Smooth muscle cell (in vitro differentiated cells): ENCODE measurements around the gene VBP1. TPM values are rescaled to one million over a fixed set of nuclear protein-coding genes. Genes with fewer than 3 reads are reported as not detected.
A peak's percentile ranks its signal among the peaks of the same experiment; 100 is the strongest.

ENCODE experiments used
- DNase-seq: peaks from one replicate; lab custom pipeline; 2025; ENCODE audit not compliant: unreplicated experiment; lab: John Stamatoyannopoulos, UW
- H2AFZ ChIP-seq: fragments of 200-600 bp; sonication (generic); 2 replicates; pipeline ENCODE4 v1.6.0; 2016; ENCODE audit warnings: antibody characterized with exemption, low read depth, mild to moderate bottlenecking
- H3F3A ChIP-seq: fragments of 200-600 bp; sonication (generic); 2 replicates; pipeline ENCODE4 v1.6.0; 2017; ENCODE audit warnings: antibody characterized with exemption, low read depth
- H3K27ac ChIP-seq: fragments of 200-600 bp; sonication (generic); 2 replicates; pipeline ENCODE4 v1.5.1; 2016; ENCODE audit warnings: low read depth, mild to moderate bottlenecking
- H3K27me3 ChIP-seq: fragments of 200-600 bp; sonication (generic); 2 replicates; pipeline ENCODE4 v1.6.1; 2016; ENCODE audit warnings: low read depth, mild to moderate bottlenecking
- H3K36me3 ChIP-seq: fragments of 200-600 bp; sonication (generic); 2 replicates; pipeline ENCODE4 v1.5.1; 2016; ENCODE audit warnings: low read depth
- H3K4me1 ChIP-seq: fragments of 200-600 bp; sonication (generic); 2 replicates; pipeline ENCODE4 v1.5.1; 2016; ENCODE audit warnings: low read depth
- H3K4me2 ChIP-seq: fragments of 200-600 bp; sonication (generic); 2 replicates; pipeline ENCODE4 v1.6.0; 2016; ENCODE audit warnings: mild to moderate bottlenecking
- H3K4me3 ChIP-seq: fragments of 200-600 bp; sonication (generic); 2 replicates; pipeline ENCODE4 v1.5.1; 2016; ENCODE audit warnings: mild to moderate bottlenecking
- H3K79me2 ChIP-seq: fragments of 200-600 bp; sonication (generic); 2 replicates; pipeline ENCODE4 v1.6.0; 2016; ENCODE audit warnings: low read depth, mild to moderate bottlenecking
- H3K9ac ChIP-seq: fragments of 200-600 bp; sonication (generic); 2 replicates; pipeline ENCODE4 v1.6.0; 2016; ENCODE audit warnings: low read depth
- H3K9me3 ChIP-seq: fragments of 200-600 bp; sonication (generic); replicated peaks from 2 replicates; pipeline ENCODE4 v1.5.1; 2016; ENCODE audit warnings: low read depth
- H4K20me1 ChIP-seq: fragments of 200-600 bp; sonication (generic); 2 replicates; pipeline ENCODE4 v1.6.0; 2016; ENCODE audit warnings: low read depth
- WGBS: methylation state at CpG from one replicate; pipeline ENCODE4 v1.1.7; 2016; ENCODE audit warnings: low lambda C conversion rate; 5-methylcytosine and 5-hydroxymethylcytosine counted together
- polyA plus RNA-seq: library from polyadenylated mRNA; unstranded; fragments of >200 nt; fragmentation: Nextera tagmentation; extraction: Ambion mirVana; gene quantifications from 2 replicates; pipeline ENCODE4 v1.2.1, GENCODE V29; 2016
- total RNA-seq: library from RNA; depleted of rRNA; stranded (reverse); fragments of >200 nt; gene quantifications from 2 replicates; pipeline ENCODE4 v1.2.3, GENCODE V29; 2014
- TF ChIP-seq, protein P1 (sequence below): fragments of 200-600 bp; sonication (generic); IDR thresholded peaks from 2 replicates; pipeline ENCODE4 v1.5.1; 2017; ENCODE audit warnings: borderline replicate concordance, mild to moderate bottlenecking, antibody characterized with exemption; ENCODE audit not compliant: insufficient read depth, poor library complexity, severe bottlenecking

Gene VBP1, protein sequence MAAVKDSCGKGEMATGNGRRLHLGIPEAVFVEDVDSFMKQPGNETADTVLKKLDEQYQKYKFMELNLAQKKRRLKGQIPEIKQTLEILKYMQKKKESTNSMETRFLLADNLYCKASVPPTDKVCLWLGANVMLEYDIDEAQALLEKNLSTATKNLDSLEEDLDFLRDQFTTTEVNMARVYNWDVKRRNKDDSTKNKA
- 70.6 and 83.0 TPM in 2 replicates for total RNA-seq
- 55.8 and 63.3 TPM in 2 replicates for polyA plus RNA-seq

DNA sequence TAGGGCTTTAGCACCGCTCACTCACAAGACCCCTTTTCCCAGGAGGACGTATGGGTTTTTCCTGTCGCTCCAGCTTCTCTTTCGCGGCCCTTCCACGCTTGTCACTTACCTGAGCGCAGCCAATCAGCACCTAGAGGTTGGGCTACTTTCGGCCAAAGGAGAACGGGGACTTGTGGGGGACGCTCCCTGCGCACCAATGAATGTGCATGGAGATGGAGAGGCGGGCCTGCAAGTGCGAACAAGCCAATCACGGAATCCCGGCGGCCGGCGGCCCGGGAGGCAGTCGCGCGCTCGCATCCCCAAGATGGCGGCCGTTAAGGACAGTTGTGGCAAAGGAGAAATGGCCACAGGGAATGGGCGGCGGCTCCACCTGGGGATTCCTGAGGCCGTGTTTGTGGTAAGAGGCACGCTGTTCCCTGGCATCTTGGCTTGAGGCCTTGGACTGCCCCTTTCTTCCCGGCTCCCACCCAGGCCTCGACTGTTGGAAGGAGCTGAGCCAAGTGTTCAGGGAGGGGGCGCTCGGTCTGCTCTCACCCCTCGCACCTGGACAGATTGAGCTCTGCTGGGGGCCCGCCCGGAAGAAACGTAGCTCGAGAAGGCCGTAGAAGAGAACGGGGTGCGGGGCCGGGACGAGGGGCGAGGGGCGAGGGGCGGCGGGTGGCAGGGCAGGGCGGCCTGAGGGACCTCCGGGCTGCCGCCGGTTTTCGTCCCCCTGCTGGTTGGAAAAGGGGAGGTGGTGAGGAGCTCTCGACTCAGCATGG lies at the start of gene VBP1:
Gene VBP1 (plus strand): TSS at position 282 of the 761 bp plus-strand sequence. CDS start 23 bp downstream, at position 305.
- Histone ChIP-seq H3K79me2 (peaks cover 33% of the 10 kb centered on the region), H3K4me1 (peaks cover 5% of the 10 kb centered on the region), H3K4me2 (peak within 1 kb of the TSS; percentile 85), H3K9me3 (no peaks in the 10 kb centered on the region), H3K9ac (peak within 1 kb of the TSS; percentile 90), H3K4me3 (peak within 1 kb of the TSS; percentile 81), H3K27ac (peak within 1 kb of the TSS; percentile 74), H3K36me3 (no peaks in the 10 kb centered on the region), H2AFZ (peak within 1 kb of the TSS; percentile 91), H3F3A (no peaks in the 10 kb centered on the region), H3K27me3 (no peaks in the 10 kb centered on the region), H4K20me1 (no peaks in the 10 kb centered on the region)
- WGBS, result 37% methylated on average over 53 of the region's 53 CpGs
- DNase-seq, result peak; percentile 36
- TF ChIP-seq, protein P1, sequence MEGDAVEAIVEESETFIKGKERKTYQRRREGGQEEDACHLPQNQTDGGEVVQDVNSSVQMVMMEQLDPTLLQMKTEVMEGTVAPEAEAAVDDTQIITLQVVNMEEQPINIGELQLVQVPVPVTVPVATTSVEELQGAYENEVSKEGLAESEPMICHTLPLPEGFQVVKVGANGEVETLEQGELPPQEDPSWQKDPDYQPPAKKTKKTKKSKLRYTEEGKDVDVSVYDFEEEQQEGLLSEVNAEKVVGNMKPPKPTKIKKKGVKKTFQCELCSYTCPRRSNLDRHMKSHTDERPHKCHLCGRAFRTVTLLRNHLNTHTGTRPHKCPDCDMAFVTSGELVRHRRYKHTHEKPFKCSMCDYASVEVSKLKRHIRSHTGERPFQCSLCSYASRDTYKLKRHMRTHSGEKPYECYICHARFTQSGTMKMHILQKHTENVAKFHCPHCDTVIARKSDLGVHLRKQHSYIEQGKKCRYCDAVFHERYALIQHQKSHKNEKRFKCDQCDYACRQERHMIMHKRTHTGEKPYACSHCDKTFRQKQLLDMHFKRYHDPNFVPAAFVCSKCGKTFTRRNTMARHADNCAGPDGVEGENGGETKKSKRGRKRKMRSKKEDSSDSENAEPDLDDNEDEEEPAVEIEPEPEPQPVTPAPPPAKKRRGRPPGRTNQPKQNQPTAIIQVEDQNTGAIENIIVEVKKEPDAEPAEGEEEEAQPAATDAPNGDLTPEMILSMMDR, result peak; percentile 39

DNA sequence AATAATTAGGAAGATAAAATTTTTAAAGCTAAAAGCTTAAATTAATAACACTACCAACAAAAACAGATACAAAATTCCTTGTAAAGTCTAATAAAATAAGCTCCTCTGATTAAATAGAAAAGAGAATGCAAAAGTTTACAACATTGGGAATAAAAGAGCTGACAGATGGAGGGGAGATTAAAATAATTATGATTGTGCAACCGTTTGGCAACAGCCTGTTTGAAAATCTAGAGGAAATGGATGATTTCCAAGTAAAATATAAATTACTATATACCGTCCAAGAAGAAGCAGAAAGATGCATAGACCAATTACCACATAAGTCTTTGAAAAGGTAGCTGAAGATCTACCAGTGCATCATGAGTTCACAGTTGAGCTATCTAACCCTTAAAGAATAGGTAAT lies 46.4 kb upstream of the VBP1 start:
- H3K9me3 ChIP-seq, result peaks cover 4% of the 10 kb centered on the region
- H3K27me3 ChIP-seq, result no peaks in the 10 kb centered on the region
- no peak overlapping the region for H3K9ac ChIP-seq
- no peak overlapping the region for H3K27ac ChIP-seq
- WGBS, result 67% methylated on average over 2 of the region's 2 CpGs
- no peak overlapping the region for H3K4me3 ChIP-seq
- no peaks in the 10 kb centered on the region for H3F3A ChIP-seq
- no peak overlapping the region for H3K4me2 ChIP-seq
- no peaks in the 10 kb centered on the region for H3K79me2 ChIP-seq
- no peaks in the 10 kb centered on the region for H3K4me1 ChIP-seq
- H3K36me3 ChIP-seq, result no peaks in the 10 kb centered on the region
- H2AFZ ChIP-seq, result no peak overlapping the region
- TF ChIP-seq, protein P1, result no peak
- no peaks in the 10 kb centered on the region for H4K20me1 ChIP-seq
- no peak for DNase-seq

DNA sequence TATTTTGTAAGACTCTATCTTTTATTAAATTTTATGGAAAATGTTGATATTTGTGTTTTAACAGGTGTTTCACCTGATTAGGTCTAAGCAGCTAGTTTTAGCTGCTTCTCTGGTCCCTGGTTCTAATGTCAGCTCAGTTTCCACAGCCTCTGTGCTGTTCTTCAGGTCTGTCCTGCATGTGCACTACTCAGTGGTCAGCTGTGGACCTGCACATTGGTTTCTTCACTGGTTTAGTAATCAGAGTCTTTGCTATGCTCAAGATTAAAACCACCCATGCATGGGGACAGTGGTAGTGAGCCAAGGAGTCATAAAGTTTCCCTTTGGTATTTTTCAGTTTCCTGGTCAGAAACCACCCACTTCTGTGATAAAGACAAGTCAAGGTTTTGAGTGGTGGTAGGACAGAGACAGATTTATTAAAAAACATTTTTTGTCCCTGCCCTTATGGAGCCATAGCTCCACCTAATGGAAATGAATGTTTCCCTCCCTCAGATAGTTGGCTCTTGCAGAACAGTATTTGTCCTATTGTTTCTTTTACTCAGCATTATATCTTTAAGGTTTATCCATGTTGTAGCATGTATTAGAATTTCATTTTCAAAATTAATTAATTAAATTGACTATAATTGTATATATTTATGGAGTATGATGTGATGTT lies 36.8 kb upstream of the VBP1 start:
- no peak for DNase-seq
- TF ChIP-seq, protein P1, result no peak
- Histone ChIP-seq H3F3A (no peaks in the 10 kb centered on the region), H4K20me1 (no peaks in the 10 kb centered on the region), H3K4me1 (no peaks in the 10 kb centered on the region), H3K4me2 (no peak overlapping the region), H3K9me3 (no peaks in the 10 kb centered on the region), H3K4me3 (no peak overlapping the region), H3K9ac (no peak overlapping the region), H3K36me3 (no peaks in the 10 kb centered on the region), H3K27me3 (no peaks in the 10 kb centered on the region), H3K79me2 (no peaks in the 10 kb centered on the region), H2AFZ (no peak overlapping the region), H3K27ac (no peak overlapping the region)
